Measurements from ENCODE around the gene CATSPERB.
"Not testable (repeated sequence)": the region's sequence is repeated elsewhere in the genome, so short reads cannot be mapped to it uniquely, and the experiment has no call there.

The CATSPERB gene

DNA sequence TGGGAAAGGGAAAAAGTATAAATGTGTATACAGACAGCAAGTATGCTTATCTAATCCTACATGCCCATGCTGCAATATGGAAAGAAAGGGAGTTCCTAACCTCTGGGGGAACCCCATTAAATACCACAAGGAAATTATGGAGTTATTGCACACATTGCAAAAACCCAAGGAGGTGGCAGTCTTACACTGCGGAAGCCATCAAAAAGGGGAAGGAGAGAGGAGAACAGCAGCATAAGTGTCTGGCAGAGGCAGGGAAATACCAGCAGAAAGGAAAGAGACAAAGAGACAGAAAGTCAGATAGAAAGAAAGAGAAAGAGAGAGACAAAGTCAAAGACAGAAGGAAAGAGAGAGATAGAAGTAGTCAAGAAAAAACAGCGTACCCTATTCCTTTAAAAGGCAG is 64.8 kb downstream of the CATSPERB start:
- not testable (repeated sequence) for DNase-seq (ENCODE audit: low read depth in 2 of 2)

- no peak for DNase-seq (ENCODE audit: low read depth in 2 of 2)
Measured at GRCh38 chr14:91660790-91661189, 71.1 kb downstream of the CATSPERB start.

GRCh38 chr14:91654836-91655235 is 77.0 kb downstream of the CATSPERB start:
- DNase-seq (ENCODE audit: low read depth in 2 of 2) = no peak

DNA sequence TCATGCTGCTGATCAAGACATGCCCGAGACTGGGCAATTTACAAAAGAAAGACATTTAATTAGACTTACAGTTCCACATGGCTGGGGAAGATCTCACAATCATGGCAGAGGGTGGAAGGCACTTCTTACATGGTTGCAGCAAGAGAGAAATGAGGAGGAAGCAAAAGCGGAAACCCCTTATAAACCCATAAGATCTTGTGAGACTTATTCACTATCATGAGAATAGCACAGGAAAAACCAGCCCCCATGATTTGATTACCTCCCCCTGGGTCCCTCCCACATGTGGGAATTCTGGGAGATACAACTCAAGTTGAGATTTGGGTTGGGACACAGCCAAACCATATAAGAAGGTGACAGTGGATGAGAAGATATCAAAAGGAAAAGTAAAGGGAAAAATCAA is 78.4 kb downstream of the CATSPERB start:
- no peak for DNase-seq (ENCODE audit: low read depth in 2 of 2)

DNA sequence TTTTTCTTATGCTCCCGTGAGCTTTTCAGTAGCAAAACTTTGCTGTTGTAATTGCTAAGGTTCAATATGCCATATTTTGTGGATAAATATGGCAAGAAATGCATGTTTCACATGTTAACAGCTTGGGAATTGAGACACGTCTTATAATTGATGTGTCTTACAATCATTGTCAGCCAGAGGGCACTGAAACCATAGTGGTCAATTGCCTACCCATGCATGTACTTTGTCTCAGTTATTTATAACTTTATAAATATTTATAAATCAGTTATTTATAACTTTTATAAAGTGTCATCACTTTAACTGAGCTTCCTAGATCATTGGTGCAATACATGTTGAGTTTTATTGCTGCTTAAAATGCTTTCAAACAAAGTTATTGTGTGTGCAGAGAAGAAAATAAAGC is 82.0 kb downstream of the CATSPERB start:
- no peak for DNase-seq (ENCODE audit: low read depth in 2 of 2)

GRCh38 chr14:91647856-91648255 is 84.0 kb downstream of the CATSPERB start:
- no peak for DNase-seq (ENCODE audit: low read depth in 2 of 2)

- DNase-seq (ENCODE audit: low read depth in 2 of 2) = no peak
Measured at GRCh38 chr14:91636604-91637003, 95.3 kb downstream of the CATSPERB start.

- DNase-seq (ENCODE audit: low read depth in 2 of 2) = no peak
Measured at GRCh38 chr14:91624757-91625156, 107.1 kb downstream of the CATSPERB start.

DNA sequence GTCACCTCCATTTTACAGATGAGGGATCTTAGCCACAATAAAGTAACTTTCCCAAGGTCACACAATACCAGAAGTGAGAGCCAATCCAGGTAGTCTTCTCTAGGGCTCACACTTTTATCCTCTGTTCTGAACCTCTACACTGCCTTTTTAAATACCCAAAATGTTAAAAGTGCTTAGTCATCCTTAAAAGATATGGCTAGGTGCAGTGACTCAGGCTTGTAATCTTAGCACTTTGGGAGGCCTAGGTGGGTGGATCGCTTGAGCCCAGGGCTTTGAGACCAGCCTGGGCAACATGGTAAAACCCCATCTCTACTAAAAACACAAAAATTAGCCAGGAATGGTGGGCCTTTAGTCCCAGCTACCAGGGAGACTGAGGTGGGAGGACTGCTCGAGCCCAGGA is 117.7 kb downstream of the CATSPERB start:
- no peak for DNase-seq (ENCODE audit: low read depth in 2 of 2)

DNA sequence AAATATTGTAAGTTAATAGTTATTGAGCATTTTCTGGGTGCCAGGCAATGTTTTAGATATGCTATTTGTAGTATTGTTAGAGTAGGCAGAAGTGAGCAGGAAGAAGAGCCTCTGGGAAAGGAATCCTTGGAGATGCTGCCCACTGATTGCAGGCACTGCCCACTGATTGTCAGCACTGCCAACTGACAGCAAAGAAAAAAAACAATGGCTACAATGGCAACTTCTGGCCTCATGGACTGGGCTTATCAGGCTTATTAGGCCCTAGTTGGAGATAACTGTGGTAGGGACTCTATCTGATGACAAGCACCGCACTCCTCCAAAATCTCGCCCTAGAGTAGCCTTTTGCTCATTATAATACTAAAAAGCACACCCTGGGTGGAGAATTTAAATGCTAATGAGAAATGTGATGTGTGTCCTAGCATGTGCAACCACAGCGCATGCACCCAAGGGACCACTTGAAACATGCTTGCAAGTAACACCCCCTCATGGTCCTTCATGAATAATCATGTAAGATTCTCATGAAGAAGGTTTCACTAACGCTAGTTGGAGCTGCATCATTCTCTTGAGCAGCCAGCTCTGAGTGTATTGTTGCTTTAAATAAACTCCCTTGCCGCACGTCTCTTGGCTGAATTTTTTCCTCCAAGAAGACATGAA is 118.3 kb downstream of the CATSPERB start:
- no peak for DNase-seq (ENCODE audit: low read depth in 2 of 2)

GRCh38 chr14:91611528-91611927 is 120.4 kb downstream of the CATSPERB start:
- DNase-seq (ENCODE audit: low read depth in 2 of 2) = no peak

- no peak for DNase-seq (ENCODE audit: low read depth in 2 of 2)
Measured at GRCh38 chr14:91609161-91609560, 122.7 kb downstream of the CATSPERB start.

- DNase-seq (ENCODE audit: low read depth in 2 of 2) = no peak
Measured at GRCh38 chr14:91607322-91608047, 124.4 kb downstream of the CATSPERB start.

GRCh38 chr14:91606851-91607250 is 125.0 kb downstream of the CATSPERB start:
- DNase-seq (ENCODE audit: low read depth in 2 of 2) = no peak

DNA sequence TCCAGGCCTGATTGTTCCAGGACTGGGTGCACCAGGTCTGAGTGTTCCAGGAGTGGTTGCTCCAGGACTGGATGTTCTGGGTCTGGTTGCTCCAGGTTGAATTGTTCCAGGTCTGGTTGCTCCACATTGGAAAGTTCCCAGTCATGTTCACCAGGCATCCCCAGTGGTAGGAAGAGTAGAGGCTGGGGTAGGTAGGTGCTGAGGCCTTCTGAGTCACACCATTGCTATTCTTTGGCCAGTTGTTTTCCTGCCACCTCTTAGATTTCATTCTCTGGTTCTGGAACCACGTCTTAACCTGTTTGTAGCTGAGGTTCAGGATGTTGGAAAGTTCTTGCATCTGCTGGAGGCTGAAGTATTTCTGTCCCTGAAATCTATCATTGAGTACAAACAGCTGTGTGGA is 127.3 kb downstream of the CATSPERB start:
- DNase-seq (ENCODE audit: low read depth in 2 of 2) = not testable (repeated sequence)

GRCh38 chr14:91599994-91600393 is 131.9 kb downstream of the CATSPERB start:
- DNase-seq (ENCODE audit: low read depth in 2 of 2) = no peak

GRCh38 chr14:91595736-91596135 is 136.2 kb downstream of the CATSPERB start:
- DNase-seq (ENCODE audit: low read depth in 2 of 2) = no peak

- not testable (repeated sequence) for DNase-seq (ENCODE audit: low read depth in 2 of 2)
Measured at GRCh38 chr14:91593957-91594356, 137.9 kb downstream of the CATSPERB start.

DNA sequence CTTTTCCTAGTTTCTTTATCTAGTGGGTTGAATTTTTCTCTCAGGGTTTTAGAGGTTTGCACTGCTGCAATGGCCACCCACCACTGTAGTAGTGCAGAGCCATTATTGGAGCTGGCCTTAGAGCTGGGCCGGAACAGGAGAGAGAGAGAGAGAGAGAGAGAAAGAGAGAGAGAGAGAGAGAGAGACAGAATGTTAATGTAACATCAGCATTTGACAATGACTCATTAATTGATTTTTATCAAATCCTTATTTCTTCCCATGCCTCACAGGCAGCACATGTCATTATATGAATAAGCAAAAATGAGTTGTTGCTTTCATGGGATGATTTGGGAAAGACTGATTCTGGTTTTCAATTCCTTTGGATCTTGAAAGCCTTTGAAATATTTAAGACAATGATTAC is 145.5 kb downstream of the CATSPERB start:
- DNase-seq (ENCODE audit: low read depth in 2 of 2) = no peak

GRCh38 chr14:91585856-91586255 is 146.0 kb downstream of the CATSPERB start:
- no peak for DNase-seq (ENCODE audit: low read depth in 2 of 2)

- no peak for DNase-seq (ENCODE audit: low read depth in 2 of 2)
Measured at GRCh38 chr14:91582761-91583160, 149.1 kb downstream of the CATSPERB start.

DNA sequence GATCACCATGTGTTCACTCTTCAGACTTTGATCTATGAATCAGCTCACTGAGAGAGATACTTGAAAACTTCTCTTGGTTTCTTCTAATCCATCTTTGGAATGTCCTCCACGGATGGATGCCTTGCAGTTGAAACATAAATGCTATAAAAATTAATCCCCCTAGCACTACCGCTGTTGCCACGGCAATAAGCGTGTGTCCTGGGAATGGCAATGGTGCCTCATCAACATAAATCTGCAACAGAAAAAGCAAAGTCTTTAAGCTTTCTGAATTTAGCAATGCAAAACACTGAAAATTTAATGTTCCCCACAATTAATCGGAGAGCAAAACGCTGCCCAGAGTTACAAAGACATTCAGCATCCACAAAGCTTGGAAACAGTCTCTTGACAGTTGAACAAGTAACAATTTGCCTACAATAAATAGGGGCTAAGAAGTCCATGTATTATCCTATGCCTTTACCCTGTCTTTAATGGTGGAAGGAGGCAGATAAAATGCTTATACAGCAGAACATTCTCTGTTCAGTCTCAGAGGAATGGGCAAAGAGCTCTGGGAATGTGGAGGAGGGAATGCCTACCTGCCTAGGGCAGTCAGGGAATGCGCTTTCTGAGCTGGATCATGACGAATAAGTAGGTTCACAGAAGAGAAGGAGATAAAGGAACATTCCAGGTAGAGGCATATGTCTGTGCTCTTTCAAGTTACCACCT is 150.9 kb downstream of the CATSPERB start:
- DNase-seq (ENCODE audit: low read depth in 2 of 2) = no peak

Measured in activated CD4-positive, alpha-beta T cell treated with anti-CD3 and anti-CD28 coated beads for 24 hours (primary cell).